HepG2 (cell line): Measurements from ENCODE around the gene SPATA13. TPM values are rescaled to one million over a fixed set of nuclear protein-coding genes. Genes with fewer than 3 reads are reported as not detected.

Experiments used
- ATAC-seq: fragments of 200-7000 bp; cut with Tn5 transposase; 3 replicates; pipeline ENCODE4 v1.9.1; 2020; ENCODE audit warnings: mild to moderate bottlenecking, moderate library complexity
- BruUV-seq: library from RNA; stranded (reverse); fragments of 400-500 nt; replicated peaks from 2 replicates; lab custom pipeline; 2021; lab: Mats Ljungman, UMichigan
- CTCF ChIA-PET: fragments of 300-600 bp; formaldehyde crosslinking; extraction: SDS; loops from one replicate; lab custom pipeline; 2021; ENCODE audit warnings: low total read pairs, inconsistent platforms, low intra/inter-chr PET ratio; lab: Yijun Ruan, JAX
- POLR2A ChIA-PET: fragments of 350-600 bp; sonication (Branson Sonifier 250); formaldehyde crosslinking; loops from one replicate; lab custom pipeline; 2020; ENCODE audit warnings: antibody characterized with exemption, inconsistent platforms; lab: Yijun Ruan, JAX
- DNase-seq: peaks from one replicate; pipeline ENCODE4 v3.0.0-alpha.2; 2015; ENCODE audit warnings: low spot score
- FAIRE-seq: peaks from 3 replicates; lab custom pipeline; 2011; peaks lifted over from hg19 to GRCh38; lab: Jason Lieb, UNC
- H2AFZ ChIP-seq: one replicate; pipeline ENCODE4 v1.6.1; 2011; ENCODE audit warnings: low read length, inconsistent platforms
- H3K27ac ChIP-seq: fragments of 300-600 bp; 3 replicates; pipeline ENCODE4 v1.8.0; 2011; ENCODE audit warnings: mixed run types, mild to moderate bottlenecking, mixed read lengths, low read length, inconsistent platforms; ENCODE audit not compliant: insufficient read depth; ENCODE audit errors: extremely low read length
- H3K27me3 ChIP-seq, 2 experiments: fragments of 200-600 bp in 1 of 2; 2 replicates in 1 of 2; 3 replicates in 1 of 2; pipeline versions ENCODE4 v1.6.0 to v1.8.0; 2011; ENCODE audit warnings: low read length in 2 of 2, mild to moderate bottlenecking in 2 of 2, moderate library complexity in 2 of 2, inconsistent platforms in 1 of 2; ENCODE audit not compliant: insufficient read depth in 2 of 2, control insufficient read depth in 1 of 2
- H3K36me3 ChIP-seq, 2 experiments: fragments of 200-600 bp in 1 of 2; replicated peaks in 1 of 2; 2 replicates in 1 of 2; 3 replicates in 1 of 2; pipeline versions ENCODE4 v1.5.1 to v1.8.0; 2011; ENCODE audit warnings: low read length in 2 of 2, inconsistent platforms in 1 of 2; ENCODE audit not compliant: insufficient read depth in 2 of 2, control insufficient read depth in 1 of 2
- H3K4me1 ChIP-seq: 2 replicates; pipeline ENCODE4 v1.5.1; 2012; ENCODE audit warnings: low read length, inconsistent platforms; ENCODE audit not compliant: insufficient read depth
- H3K4me2 ChIP-seq: 2 replicates; pipeline ENCODE4 v1.6.0; 2011; ENCODE audit warnings: low read depth, low read length, inconsistent platforms
- H3K4me3 ChIP-seq, 3 experiments: fragments of 200-600 bp in 1 of 3; sonication (generic), shearing (Covaris generic) in 1 of 3; replicated peaks in 1 of 3; 2 replicates each; pipeline ENCODE4 v1.5.1; 2011 to 2016; ENCODE audit warnings: low read length in 3 of 3, inconsistent platforms in 2 of 3, low read depth in 2 of 3, mild to moderate bottlenecking in 2 of 3, control low read depth in 1 of 3, mixed read lengths in 1 of 3; ENCODE audit not compliant: insufficient read depth in 1 of 3
- H3K79me2 ChIP-seq: one replicate; pipeline ENCODE4 v1.6.1; 2011; ENCODE audit warnings: low read length, inconsistent platforms; ENCODE audit not compliant: insufficient read depth
- H3K9ac ChIP-seq: 2 replicates; pipeline ENCODE4 v1.6.0; 2011; ENCODE audit warnings: mild to moderate bottlenecking, low read depth, low read length, inconsistent platforms; ENCODE audit not compliant: insufficient read depth
- H3K9me3 ChIP-seq: 2 replicates; pipeline ENCODE4 v1.5.1; 2012; ENCODE audit warnings: mild to moderate bottlenecking, low read length
- H4K20me1 ChIP-seq: 2 replicates; pipeline ENCODE4 v1.6.0; 2011; ENCODE audit warnings: inconsistent platforms, mild to moderate bottlenecking, low read length, moderate library complexity; ENCODE audit not compliant: insufficient read depth
- CHD2 ChIP-seq: IDR thresholded peaks from 2 replicates; pipeline ENCODE4 v1.6.1; 2011; ENCODE audit warnings: low read depth, low read length, improper control_type of control experiment
- KDM1A ChIP-seq: IDR thresholded peaks from 2 replicates; pipeline ENCODE4 v1.6.1; 2016; ENCODE audit warnings: missing compliant biosample characterization
- MZF1 ChIP-seq: sonication (generic); formaldehyde crosslinking; IDR thresholded peaks from 2 replicates; pipeline ENCODE4 v1.8.1; 2023; ENCODE audit warnings: mild to moderate bottlenecking, missing genetic modification reagents, borderline replicate concordance
- NR2F6 ChIP-seq, 2 experiments: IDR thresholded peaks; 2 replicates each; pipeline ENCODE4 v1.6.1; 2016; ENCODE audit warnings: antibody characterized with exemption in 1 of 2, mild to moderate bottlenecking in 1 of 2
- RARA ChIP-seq: IDR thresholded peaks from 2 replicates; pipeline ENCODE4 v1.6.1; 2016; ENCODE audit warnings: missing genetic modification reagents, missing compliant biosample characterization
- RELA ChIP-seq: sonication (generic); formaldehyde crosslinking; IDR thresholded peaks from 2 replicates; pipeline ENCODE4 v1.4.0; 2020; ENCODE audit warnings: missing genetic modification reagents
- SAP130 ChIP-seq: IDR thresholded peaks from 2 replicates; pipeline ENCODE4 v1.6.1; 2016; ENCODE audit warnings: low read depth
- TCF7 ChIP-seq: sonication (generic); IDR thresholded peaks from 2 replicates; pipeline ENCODE4 v1.6.1; 2016; ENCODE audit warnings: antibody characterized with exemption, low read depth
- ZMYM3 ChIP-seq: sonication (generic); formaldehyde crosslinking; IDR thresholded peaks from 2 replicates; pipeline ENCODE4 v1.5.1; 2020; ENCODE audit warnings: mild to moderate bottlenecking, missing genetic modification reagents
- ZNF30 ChIP-seq: sonication (generic); formaldehyde crosslinking; IDR thresholded peaks from 2 replicates; pipeline ENCODE4 v1.5.0; 2020; ENCODE audit warnings: mild to moderate bottlenecking, missing genetic modification reagents
- ZNF558 ChIP-seq: sonication (generic); formaldehyde crosslinking; IDR thresholded peaks from 2 replicates; pipeline ENCODE4 v1.9.0; 2022; ENCODE audit warnings: mild to moderate bottlenecking, missing genetic modification reagents, borderline replicate concordance
- ZNF629 ChIP-seq: sonication (generic); formaldehyde crosslinking; conservative IDR thresholded peaks from 2 replicates; pipeline ENCODE4 v1.5.0; 2020; ENCODE audit warnings: missing genetic modification reagents
- ZNF839 ChIP-seq: sonication (generic); formaldehyde crosslinking; IDR thresholded peaks from 2 replicates; pipeline ENCODE4 v1.4.0; 2020; ENCODE audit warnings: missing genetic modification reagents, mild to moderate bottlenecking, borderline replicate concordance
- WGBS: methylation state at CpG from one replicate; pipeline ENCODE4 v1.1.6; 2017; ENCODE audit warnings: low lambda C conversion rate; 5-methylcytosine and 5-hydroxymethylcytosine counted together
- in situ Hi-C: cut with HindIII; loops from 2 replicates; pipeline ENCODE4 v1.10.0; 2017; ENCODE audit warnings: low pct_unique_long_range_greater_than_20kb; ENCODE audit not compliant: extremely low pct_ligation_motif_present
- intact Hi-C: fragments of 100-400 bp; cut with micrococcal nuclease; formaldehyde crosslinking; loops from one replicate; pipeline ENCODE4 v1.10.0; 2022; ENCODE audit not compliant: unreplicated experiment
- polyA plus RNA-seq, 8 experiments: library from polyadenylated mRNA; depleted of rRNA in 3 of 8; stranded (reverse) in 7 of 8; unstranded in 1 of 8; fragments of >200 nt; fragmentation: Illumina TruSeq in 4 of 8; extraction: Trizol in 4 of 8; gene quantifications; 2 replicates each; pipeline versions ENCODE4 v1.2.1 to v1.2.3, GENCODE V29; 2011 to 2016; ENCODE audit warnings: low read depth in 4 of 8, missing spikeins in 1 of 8, mixed read lengths in 1 of 8; ENCODE audit not compliant: insufficient read depth in 1 of 8
- total RNA-seq, 5 experiments: library from RNA; depleted of rRNA; stranded (reverse); fragments of >200 nt; fragmentation: Illumina TruSeq; extraction: Trizol; gene quantifications; 2 replicates each; pipeline ENCODE4 v1.2.3, GENCODE V29; 2016; ENCODE audit warnings: low read depth in 1 of 5
- TF ChIP-seq, protein P1 (sequence below): sonication (generic); formaldehyde crosslinking; IDR thresholded peaks from 2 replicates; pipeline ENCODE4 v1.4.0; 2020; ENCODE audit warnings: missing genetic modification reagents
- TF ChIP-seq, protein P2 (sequence below): sonication (generic); formaldehyde crosslinking; IDR thresholded peaks from 2 replicates; pipeline ENCODE4 v1.9.0; 2021; ENCODE audit warnings: missing genetic modification reagents, borderline replicate concordance

SPATA13 gene
- total and polyA plus RNA-seq, 2 of the 13 experiments (the other 11 are each of a cell fraction or from before 2014, with no cell fraction given): 11.3 to 14.2 TPM

DNA sequence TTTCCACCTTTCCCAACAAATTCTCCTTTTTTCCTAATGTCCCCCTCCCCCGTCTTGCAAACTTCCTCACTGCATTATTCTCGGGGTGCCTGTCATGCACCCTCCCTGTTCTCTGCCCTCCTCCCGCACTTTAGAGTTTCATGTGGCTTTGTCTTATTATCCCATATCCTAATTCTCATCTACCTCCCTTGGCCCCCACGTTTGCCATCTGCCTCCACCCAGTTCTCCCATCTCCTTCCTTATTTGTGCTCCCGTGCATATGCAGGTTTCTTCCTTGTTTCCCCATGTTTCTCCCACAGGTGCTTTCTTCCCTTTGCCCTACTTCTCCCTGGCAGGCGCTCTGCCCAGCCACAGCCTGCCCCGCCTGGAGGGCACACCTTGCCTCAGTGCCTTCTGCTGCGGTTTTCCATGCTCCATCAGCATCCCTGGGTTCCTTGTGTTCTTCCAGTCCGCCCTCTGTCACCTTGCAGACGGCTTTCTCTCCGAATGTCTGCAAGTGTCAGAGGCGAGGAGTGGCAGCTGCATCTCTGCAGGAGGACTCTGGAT is 1.5 kb downstream of the SPATA13 start:
- peak overlapping the region; percentile 88; the same call in 1 of the 2 replicates for H3K9ac ChIP-seq
- H3K4me1 ChIP-seq: peaks cover 33% of the 10 kb centered on the region
- in situ Hi-C loops (loop anchor here (5.0 kb wide), 1 partner anchor 60 kb away; no protein-coding TSS in a partner anchor), intact Hi-C loops (loop anchor here (1.0 to 5.0 kb wide), 5 partner anchors 20 to 140 kb away; no protein-coding TSS in a partner anchor)
- H3K9me3 ChIP-seq: no peaks in the 10 kb centered on the region
- peaks cover 33% of the 10 kb centered on the region for H4K20me1 ChIP-seq
- peak overlapping the region; percentile 76 for H3K4me2 ChIP-seq
- H3K36me3 ChIP-seq: peaks cover 12 to 35% of the 10 kb centered on the region in 2 experiments
- H3K27me3 ChIP-seq: no peaks in the 10 kb centered on the region; a peak in 1 of 5 replicates
- H3K4me3 ChIP-seq: peak overlapping the region; percentile 72 to 93 (median 87)
- no peak overlapping the region for H3K27ac ChIP-seq
- WGBS: 74% methylated on average over 12 of the region's 12 CpGs
- ChIA-PET POLR2A (interaction anchor here (1.0 to 2.4 kb wide), 5 partner anchors 9 to 56 kb away, joined by 4 to 45 read pairs (median 9); no protein-coding TSS in a partner anchor), CTCF (interaction anchor here (1.4 kb wide), 1 partner anchor 55 kb away, joined by 3 read pairs; no protein-coding TSS in a partner anchor)
- DNase-seq: no peak
- no peak overlapping the region for H2AFZ ChIP-seq
- peaks cover 47% of the 10 kb centered on the region for H3K79me2 ChIP-seq
- ATAC-seq: no peak
- TF ChIP-seq CHD2 (no peak), TCF7 (no peak), ZNF30 (no peak)
- TF ChIP-seq, protein P1, sequence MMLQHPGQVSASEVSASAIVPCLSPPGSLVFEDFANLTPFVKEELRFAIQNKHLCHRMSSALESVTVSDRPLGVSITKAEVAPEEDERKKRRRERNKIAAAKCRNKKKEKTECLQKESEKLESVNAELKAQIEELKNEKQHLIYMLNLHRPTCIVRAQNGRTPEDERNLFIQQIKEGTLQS (CRISPR knock-in tag): no peak
- FAIRE-seq: no peak
- BruUV-seq: no TSS peak

DNA sequence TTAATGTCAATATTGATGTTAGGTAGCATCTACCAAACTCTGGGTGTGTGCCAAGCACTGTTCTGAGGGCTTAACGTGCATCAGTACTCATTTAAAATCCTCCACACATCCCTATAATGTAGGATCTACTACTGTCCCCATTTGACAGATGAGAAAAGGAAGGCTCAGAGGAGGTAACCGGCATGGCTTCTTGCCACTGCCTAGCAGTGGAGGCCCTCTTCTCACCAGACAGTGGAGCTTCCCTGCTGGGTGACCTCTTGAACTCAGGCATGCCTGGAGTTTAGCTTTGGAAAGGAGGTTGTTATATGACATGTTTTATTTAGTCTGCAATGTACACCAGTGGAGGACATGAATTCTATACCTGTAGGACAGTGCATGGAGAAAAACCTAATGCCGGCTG is 2.1 kb downstream of the SPATA13 start:
- WGBS: 69% methylated on average over 3 of the region's 3 CpGs
- no peaks in the 10 kb centered on the region; a peak in 1 of 5 replicates for H3K27me3 ChIP-seq
- no peak overlapping the region for H2AFZ ChIP-seq
- TF ChIP-seq NR2F6 (IDR thresholded peaks at IDR 0.05): 0 out of 2 replicates have a peak, but pooled peaks have one; percentile 15
- TF ChIP-seq NR2F6 (CRISPR knock-in tag; IDR thresholded peaks at IDR 0.05): 0 out of 2 replicates have a peak, but pooled peaks have one; percentile 20
- TF ChIP-seq RELA: no peak
- 0 out of 2 replicates have a peak, but pooled peaks have one; percentile 10 for TF ChIP-seq SAP130 (CRISPR knock-in tag)
- TF ChIP-seq KDM1A (CRISPR knock-in tag): 0 out of 2 replicates have a peak, but pooled peaks have one; percentile 32
- no peak for TF ChIP-seq ZNF558 (CRISPR knock-in tag)
- TF ChIP-seq ZNF839: no peak
- peak; percentile 44 for TF ChIP-seq RARA
- TF ChIP-seq, protein P2, sequence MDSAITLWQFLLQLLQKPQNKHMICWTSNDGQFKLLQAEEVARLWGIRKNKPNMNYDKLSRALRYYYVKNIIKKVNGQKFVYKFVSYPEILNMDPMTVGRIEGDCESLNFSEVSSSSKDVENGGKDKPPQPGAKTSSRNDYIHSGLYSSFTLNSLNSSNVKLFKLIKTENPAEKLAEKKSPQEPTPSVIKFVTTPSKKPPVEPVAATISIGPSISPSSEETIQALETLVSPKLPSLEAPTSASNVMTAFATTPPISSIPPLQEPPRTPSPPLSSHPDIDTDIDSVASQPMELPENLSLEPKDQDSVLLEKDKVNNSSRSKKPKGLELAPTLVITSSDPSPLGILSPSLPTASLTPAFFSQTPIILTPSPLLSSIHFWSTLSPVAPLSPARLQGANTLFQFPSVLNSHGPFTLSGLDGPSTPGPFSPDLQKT (CRISPR knock-in tag): no peak
- peak; percentile 87 for TF ChIP-seq ZNF629 (CRISPR knock-in tag)
- TF ChIP-seq ZMYM3 (CRISPR knock-in tag): peak; percentile 76
- no peak for TF ChIP-seq MZF1
- TF ChIP-seq, all 625 proteins: peak for 6
- Histone ChIP-seq H4K20me1 (peaks cover 33% of the 10 kb centered on the region), H3K4me3 (peak overlapping the region in 2 of 3 experiments; percentile 4 to 6; a peak in 2 of 6 replicates), H3K36me3 (peaks cover 15 to 40% of the 10 kb centered on the region in 2 experiments), H3K9me3 (no peaks in the 10 kb centered on the region), H3K9ac (no peak overlapping the region), H3K4me1 (peaks cover 33% of the 10 kb centered on the region), H3K27ac (no peak overlapping the region), H3K4me2 (peak overlapping the region; percentile 76), H3K79me2 (peaks cover 49% of the 10 kb centered on the region)
- in situ Hi-C loops (loop anchor here (5.0 kb wide), 1 partner anchor 60 kb away; no protein-coding TSS in a partner anchor), intact Hi-C loops (loop anchor here (5.0 kb wide), 2 partner anchors 55 to 140 kb away; no protein-coding TSS in a partner anchor)
- POLR2A ChIA-PET: interaction anchor here (1.9 kb wide), 1 partner anchor 17 kb away, joined by 9 read pairs; no protein-coding TSS in a partner anchor
- ATAC-seq (no peak), FAIRE-seq (no peak), DNase-seq (no peak)
- BruUV-seq: no TSS peak
- CTCF ChIA-PET: no interaction called here
